Activated CD4-positive, alpha-beta T cell treated with anti-CD3 and anti-CD28 coated beads for 24 hours (primary cell): Measurements from ENCODE around the gene CORO2A.
"Not testable (repeated sequence)": the region's sequence is repeated elsewhere in the genome, so short reads cannot be mapped to it uniquely, and the experiment has no call there.

ENCODE experiments used
- DNase-seq, 2 donors: peaks; one replicate each; pipeline ENCODE4 v3.0.0-alpha.2; 2020; ENCODE audit warnings: low read depth in 2 of 2

The CORO2A gene

GRCh38 chr9:98084396-98084795 lies 108.0 kb downstream of the CORO2A start:
- DNase-seq: no peak

- no peak for DNase-seq
Observed at GRCh38 chr9:98083566-98084183, 108.8 kb downstream of the CORO2A start.

- DNase-seq: no peak
Observed at GRCh38 chr9:98083061-98083501, 109.4 kb downstream of the CORO2A start.

GRCh38 chr9:98081477-98082219 lies 110.8 kb downstream of the CORO2A start:
- peak in 1 of 2 donors; percentile 30 for DNase-seq

- DNase-seq: no peak
Observed at GRCh38 chr9:98080780-98081179, 111.7 kb downstream of the CORO2A start.

GRCh38 chr9:98080326-98080725 lies 112.1 kb downstream of the CORO2A start:
- no peak for DNase-seq

- DNase-seq: no peak
Observed at GRCh38 chr9:98078895-98079294, 113.5 kb downstream of the CORO2A start.

- not testable (repeated sequence) for DNase-seq
Observed at GRCh38 chr9:98076514-98076890, 115.9 kb downstream of the CORO2A start.

GRCh38 chr9:98075332-98075805 lies 117.1 kb downstream of the CORO2A start:
- DNase-seq: no peak

- peak; percentile 54 to 56 for DNase-seq
Observed at GRCh38 chr9:98074115-98074990, 118.1 kb downstream of the CORO2A start.

- DNase-seq: no peak
Observed at GRCh38 chr9:98071737-98072136, 120.7 kb downstream of the CORO2A start.
